Measurements from ENCODE around the gene GRPEL2. TPM values are rescaled to one million over a fixed set of nuclear protein-coding genes. Genes with fewer than 3 reads are reported as not detected.

Gene GRPEL2
- total RNA-seq, 1 experiment from 2014 or later: 48.9 TPM

DNA sequence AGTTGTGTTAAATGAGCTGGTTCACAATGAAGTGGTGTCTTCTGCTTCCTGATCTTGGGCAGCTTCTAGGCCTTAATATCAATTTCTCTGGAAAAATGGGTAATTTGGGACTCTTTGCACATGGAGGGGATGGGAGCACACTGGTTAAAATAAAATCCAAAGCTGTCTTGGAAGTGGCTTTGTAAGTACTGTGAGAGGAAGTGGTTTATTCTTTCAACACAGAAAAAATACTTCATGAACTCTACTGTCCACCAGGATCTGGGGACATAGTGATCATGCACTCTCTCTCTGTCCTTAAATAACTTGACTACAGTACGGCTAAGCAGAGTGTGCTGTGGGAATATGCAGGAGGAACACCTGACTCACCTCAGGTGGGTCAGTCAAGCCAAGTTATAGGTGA, 15.0 kb downstream of the GRPEL2 start:
- no peak overlapping the region for H3K4me2 ChIP-seq (ENCODE audit: low read length)
- ATAC-seq: no peak
- peaks cover 7 to 18% of the 10 kb centered on the region in 2 experiments; a peak in 3 of 4 replicates for H3K4me1 ChIP-seq (ENCODE audit: control insufficient read depth in 1 of 2, insufficient read depth in 2 of 2, low read length in 2 of 2)
- no peaks in the 10 kb centered on the region for H3K9me3 ChIP-seq (ENCODE audit: control insufficient read depth in 1 of 2, insufficient read depth in 1 of 2, low read depth in 1 of 2, low read length in 2 of 2)
- no peak overlapping the region for H3K27ac ChIP-seq (ENCODE audit: low read depth, low read length)
- TF ChIP-seq FOSL1 (IDR thresholded peaks at IDR 0.05; ENCODE audit: low read depth) (no peak), ZNF274 (IDR thresholded peaks at IDR 0.05; ENCODE audit: low read depth, low read length) (no peak), CEBPB (IDR thresholded peaks at IDR 0.05; ENCODE audit: low read depth) (no peak), ZFX (IDR thresholded peaks at IDR 0.05) (no peak), SRF (IDR thresholded peaks at IDR 0.05; ENCODE audit: low read depth) (no peak)
- TF ChIP-seq, protein P1, sequence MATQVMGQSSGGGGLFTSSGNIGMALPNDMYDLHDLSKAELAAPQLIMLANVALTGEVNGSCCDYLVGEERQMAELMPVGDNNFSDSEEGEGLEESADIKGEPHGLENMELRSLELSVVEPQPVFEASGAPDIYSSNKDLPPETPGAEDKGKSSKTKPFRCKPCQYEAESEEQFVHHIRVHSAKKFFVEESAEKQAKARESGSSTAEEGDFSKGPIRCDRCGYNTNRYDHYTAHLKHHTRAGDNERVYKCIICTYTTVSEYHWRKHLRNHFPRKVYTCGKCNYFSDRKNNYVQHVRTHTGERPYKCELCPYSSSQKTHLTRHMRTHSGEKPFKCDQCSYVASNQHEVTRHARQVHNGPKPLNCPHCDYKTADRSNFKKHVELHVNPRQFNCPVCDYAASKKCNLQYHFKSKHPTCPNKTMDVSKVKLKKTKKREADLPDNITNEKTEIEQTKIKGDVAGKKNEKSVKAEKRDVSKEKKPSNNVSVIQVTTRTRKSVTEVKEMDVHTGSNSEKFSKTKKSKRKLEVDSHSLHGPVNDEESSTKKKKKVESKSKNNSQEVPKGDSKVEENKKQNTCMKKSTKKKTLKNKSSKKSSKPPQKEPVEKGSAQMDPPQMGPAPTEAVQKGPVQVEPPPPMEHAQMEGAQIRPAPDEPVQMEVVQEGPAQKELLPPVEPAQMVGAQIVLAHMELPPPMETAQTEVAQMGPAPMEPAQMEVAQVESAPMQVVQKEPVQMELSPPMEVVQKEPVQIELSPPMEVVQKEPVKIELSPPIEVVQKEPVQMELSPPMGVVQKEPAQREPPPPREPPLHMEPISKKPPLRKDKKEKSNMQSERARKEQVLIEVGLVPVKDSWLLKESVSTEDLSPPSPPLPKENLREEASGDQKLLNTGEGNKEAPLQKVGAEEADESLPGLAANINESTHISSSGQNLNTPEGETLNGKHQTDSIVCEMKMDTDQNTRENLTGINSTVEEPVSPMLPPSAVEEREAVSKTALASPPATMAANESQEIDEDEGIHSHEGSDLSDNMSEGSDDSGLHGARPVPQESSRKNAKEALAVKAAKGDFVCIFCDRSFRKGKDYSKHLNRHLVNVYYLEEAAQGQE (IDR thresholded peaks at IDR 0.05; ENCODE audit: low read depth): no peak
- TF ChIP-seq, protein P2, sequence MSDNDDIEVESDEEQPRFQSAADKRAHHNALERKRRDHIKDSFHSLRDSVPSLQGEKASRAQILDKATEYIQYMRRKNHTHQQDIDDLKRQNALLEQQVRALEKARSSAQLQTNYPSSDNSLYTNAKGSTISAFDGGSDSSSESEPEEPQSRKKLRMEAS (IDR thresholded peaks at IDR 0.05): no peak
- H3K9ac ChIP-seq (ENCODE audit: low read length): no peak overlapping the region
- ChIA-PET POLR2A (no interaction called here), RAD21 (ENCODE audit: low non-redundant PET in 1 of 2, low total read pairs in 2 of 2, uncharacterized antibody in 2 of 2, unreplicated experiment in 2 of 2) (no interaction called here), CTCF (interaction anchor here (0.9 kb wide), 1 partner anchor 12 kb away, joined by 3 read pairs; no protein-coding TSS in a partner anchor)
- H2AFZ ChIP-seq (ENCODE audit: low read depth, low read length, poor library complexity, severe bottlenecking): no peak overlapping the region
- intact Hi-C loops (cut with micrococcal nuclease): no loop called here
- no peak overlapping the region for H3K4me3 ChIP-seq (replicated peaks in 1 of 2; ENCODE audit: low read depth in 1 of 2, low read length in 2 of 2)
- no peaks in the 10 kb centered on the region for H3K9me2 ChIP-seq (ENCODE audit: insufficient read depth)
- H4K20me1 ChIP-seq (ENCODE audit: insufficient read depth): no peaks in the 10 kb centered on the region
- no peaks in the 10 kb centered on the region for H3K27me3 ChIP-seq (ENCODE audit: insufficient read depth, low read length)
- H3K36me3 ChIP-seq (ENCODE audit: control insufficient read depth in 1 of 2, insufficient read depth in 2 of 2, low read length in 2 of 2): no peaks in the 10 kb centered on the region
- BruUV-seq (replicated peaks): no TSS peak
- peaks cover 5% of the 10 kb centered on the region; the same call in 1 of the 2 replicates for H3K79me2 ChIP-seq (ENCODE audit: insufficient read depth, low read length)
- no peak for DNase-seq (ENCODE audit: low read depth, low spot score)
